ENCODE measurements around the gene MLLT1. TPM values are rescaled to one million over a fixed set of nuclear protein-coding genes. Genes with fewer than 3 reads are reported as not detected.

The MLLT1 gene
- total RNA-seq, 1 donor from 2014 or later = 59.2 TPM

GRCh38 chr19:6172074-6172863, 107.5 kb downstream of the MLLT1 start:
- no peak overlapping the region for H3K27ac Mint-ChIP-seq (ENCODE audit: unreplicated experiment)
- peaks cover 4% of the 10 kb centered on the region for H3K9me3 Mint-ChIP-seq (ENCODE audit: unreplicated experiment)

GRCh38 chr19:6167115-6167514, 112.7 kb downstream of the MLLT1 start:
- Mint-ChIP-seq H3K27me3 (ENCODE audit: unreplicated experiment) (peaks cover 7% of the 10 kb centered on the region), H3K4me3 (ENCODE audit: unreplicated experiment) (no peak overlapping the region), H3K4me1 (ENCODE audit: unreplicated experiment) (no peaks in the 10 kb centered on the region), H3K36me3 (ENCODE audit: low read depth, unreplicated experiment) (no peaks in the 10 kb centered on the region), H3K27ac (ENCODE audit: unreplicated experiment) (no peak overlapping the region), H3K9me3 (ENCODE audit: unreplicated experiment) (no peaks in the 10 kb centered on the region)
- no peak for DNase-seq (ENCODE audit: low spot score)
- TF ChIP-seq, protein P1, sequence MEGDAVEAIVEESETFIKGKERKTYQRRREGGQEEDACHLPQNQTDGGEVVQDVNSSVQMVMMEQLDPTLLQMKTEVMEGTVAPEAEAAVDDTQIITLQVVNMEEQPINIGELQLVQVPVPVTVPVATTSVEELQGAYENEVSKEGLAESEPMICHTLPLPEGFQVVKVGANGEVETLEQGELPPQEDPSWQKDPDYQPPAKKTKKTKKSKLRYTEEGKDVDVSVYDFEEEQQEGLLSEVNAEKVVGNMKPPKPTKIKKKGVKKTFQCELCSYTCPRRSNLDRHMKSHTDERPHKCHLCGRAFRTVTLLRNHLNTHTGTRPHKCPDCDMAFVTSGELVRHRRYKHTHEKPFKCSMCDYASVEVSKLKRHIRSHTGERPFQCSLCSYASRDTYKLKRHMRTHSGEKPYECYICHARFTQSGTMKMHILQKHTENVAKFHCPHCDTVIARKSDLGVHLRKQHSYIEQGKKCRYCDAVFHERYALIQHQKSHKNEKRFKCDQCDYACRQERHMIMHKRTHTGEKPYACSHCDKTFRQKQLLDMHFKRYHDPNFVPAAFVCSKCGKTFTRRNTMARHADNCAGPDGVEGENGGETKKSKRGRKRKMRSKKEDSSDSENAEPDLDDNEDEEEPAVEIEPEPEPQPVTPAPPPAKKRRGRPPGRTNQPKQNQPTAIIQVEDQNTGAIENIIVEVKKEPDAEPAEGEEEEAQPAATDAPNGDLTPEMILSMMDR (IDR thresholded peaks at IDR 0.05; ENCODE audit: unreplicated experiment) = no peak

More at GRCh38 chr19:6172074-6172863, 107.5 kb downstream of the MLLT1 start:
- Mint-ChIP-seq H3K4me1 (ENCODE audit: unreplicated experiment) (no peaks in the 10 kb centered on the region), H3K27me3 (ENCODE audit: unreplicated experiment) (peaks cover 2% of the 10 kb centered on the region), H3K4me3 (ENCODE audit: unreplicated experiment) (no peak overlapping the region), H3K36me3 (ENCODE audit: low read depth, unreplicated experiment) (peaks cover 3% of the 10 kb centered on the region)
- TF ChIP-seq, protein P1 (IDR thresholded peaks at IDR 0.05; ENCODE audit: unreplicated experiment) = no peak
- no peak for DNase-seq (ENCODE audit: low spot score)

GRCh38 chr19:6164906-6165531, 114.8 kb downstream of the MLLT1 start:
- peaks cover 8% of the 10 kb centered on the region for H3K27me3 Mint-ChIP-seq (ENCODE audit: unreplicated experiment)
- no peaks in the 10 kb centered on the region for H3K36me3 Mint-ChIP-seq (ENCODE audit: low read depth, unreplicated experiment)
- H3K9me3 Mint-ChIP-seq (ENCODE audit: unreplicated experiment) = no peaks in the 10 kb centered on the region
- H3K4me1 Mint-ChIP-seq (ENCODE audit: unreplicated experiment) = no peaks in the 10 kb centered on the region
- DNase-seq (ENCODE audit: low spot score) = no peak
- H3K27ac Mint-ChIP-seq (ENCODE audit: unreplicated experiment) = no peak overlapping the region
- H3K4me3 Mint-ChIP-seq (ENCODE audit: unreplicated experiment) = no peak overlapping the region
- TF ChIP-seq, protein P1 (IDR thresholded peaks at IDR 0.05; ENCODE audit: unreplicated experiment) = no peak

DNA sequence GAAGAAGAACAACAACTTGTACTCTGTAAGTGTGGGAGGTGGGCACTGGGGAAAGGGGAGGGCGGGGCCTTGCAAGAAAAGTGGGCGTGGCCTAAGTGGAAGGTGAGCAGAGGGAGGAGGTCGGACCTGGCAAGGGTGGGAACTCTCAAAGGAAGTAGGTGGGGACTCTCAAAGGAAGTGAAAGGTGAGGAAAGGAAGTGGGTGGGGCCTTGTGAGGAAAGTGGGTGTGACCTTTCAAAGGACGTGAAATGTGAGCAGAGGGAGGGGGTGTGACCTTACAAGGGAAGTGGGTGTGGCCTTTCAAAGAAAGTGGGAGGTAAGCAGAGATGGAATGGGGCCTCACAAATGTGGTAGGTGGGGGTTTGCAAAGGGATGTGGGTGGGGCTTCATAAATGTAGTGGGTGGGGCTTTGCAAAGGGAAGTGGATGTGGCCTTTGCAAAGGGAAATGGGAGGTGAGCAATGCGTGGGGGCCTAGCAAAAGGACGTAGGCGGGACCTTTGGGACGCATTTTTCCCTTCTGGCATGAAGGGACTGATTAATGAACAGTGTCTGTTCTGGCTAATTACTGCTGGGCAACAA, 118.4 kb downstream of the MLLT1 start:
- no peak for DNase-seq (ENCODE audit: low spot score)
- Mint-ChIP-seq H3K27ac (ENCODE audit: unreplicated experiment) (no peak overlapping the region), H3K36me3 (ENCODE audit: low read depth, unreplicated experiment) (no peaks in the 10 kb centered on the region), H3K9me3 (ENCODE audit: unreplicated experiment) (peaks cover 9% of the 10 kb centered on the region), H3K4me3 (ENCODE audit: unreplicated experiment) (no peak overlapping the region), H3K27me3 (ENCODE audit: unreplicated experiment) (peaks cover 6% of the 10 kb centered on the region), H3K4me1 (ENCODE audit: unreplicated experiment) (no peaks in the 10 kb centered on the region)
- TF ChIP-seq, protein P1 (IDR thresholded peaks at IDR 0.05; ENCODE audit: unreplicated experiment) = no peak

Other genes starting within 250 kb of the MLLT1 start
- gene RFX2, start 169.5 kb downstream of the MLLT1 start, total RNA-seq (ENCODE audit: unreplicated experiment) = 1.2 TPM
- gene ACSBG2, start 144.3 kb downstream of the MLLT1 start, total RNA-seq (ENCODE audit: unreplicated experiment) = not detected
- gene ACER1, start 53.6 kb upstream of the MLLT1 start, total RNA-seq (ENCODE audit: unreplicated experiment) = not detected
- gene CLPP, start 81.6 kb upstream of the MLLT1 start, total RNA-seq (ENCODE audit: unreplicated experiment) = 105 TPM
- gene ALKBH7, start 92.8 kb upstream of the MLLT1 start, total RNA-seq (ENCODE audit: unreplicated experiment) = 66.8 TPM
- gene PSPN, start 96.0 kb upstream of the MLLT1 start, total RNA-seq (ENCODE audit: unreplicated experiment) = 4.6 TPM
- gene GTF2F1, start 113.2 kb upstream of the MLLT1 start, total RNA-seq (ENCODE audit: unreplicated experiment) = 95.5 TPM
- 290 TPM for gene KHSRP, start 144.8 kb upstream of the MLLT1 start, total RNA-seq (ENCODE audit: unreplicated experiment)
- 0.23 TPM for gene SLC25A41, start 153.8 kb upstream of the MLLT1 start, total RNA-seq (ENCODE audit: unreplicated experiment)
- 20.7 TPM for gene SLC25A23, start 179.8 kb upstream of the MLLT1 start, total RNA-seq (ENCODE audit: unreplicated experiment)
- 0.44 TPM for gene CRB3, start 184.3 kb upstream of the MLLT1 start, total RNA-seq (ENCODE audit: unreplicated experiment)
- gene DENND1C, start 201.8 kb upstream of the MLLT1 start, total RNA-seq (ENCODE audit: unreplicated experiment) = 1.5 TPM
- 0.21 TPM for gene TUBB4A, start 222.3 kb upstream of the MLLT1 start, total RNA-seq (ENCODE audit: unreplicated experiment)